ENCODE data around the gene VPS26C.

The VPS26C gene

GRCh38 chr21:37188825-37189224 lies 78.3 kb downstream of the VPS26C start:
- H3K27ac Mint-ChIP-seq, result no peak overlapping the region
- no peak overlapping the region for H3K4me3 Mint-ChIP-seq
- no peaks in the 10 kb centered on the region for H3K9me3 Mint-ChIP-seq
- H3K27me3 Mint-ChIP-seq, result no peaks in the 10 kb centered on the region
- H3K4me1 Mint-ChIP-seq, result peaks cover 8% of the 10 kb centered on the region
- no peak for ATAC-seq
- peaks cover 67% of the 10 kb centered on the region for H3K36me3 Mint-ChIP-seq

- no peaks in the 10 kb centered on the region for H3K27me3 Mint-ChIP-seq
- H3K27ac Mint-ChIP-seq, result no peak overlapping the region
- peaks cover 55% of the 10 kb centered on the region for H3K36me3 Mint-ChIP-seq
- no peak for ATAC-seq
- H3K4me3 Mint-ChIP-seq, result no peak overlapping the region
- no peaks in the 10 kb centered on the region for H3K9me3 Mint-ChIP-seq
- peaks cover 14% of the 10 kb centered on the region for H3K4me1 Mint-ChIP-seq
Observed at GRCh38 chr21:37186983-37187382, 80.2 kb downstream of the VPS26C start.

GRCh38 chr21:37184784-37185593 lies 82.1 kb downstream of the VPS26C start:
- H3K4me1 Mint-ChIP-seq, result peaks cover 14% of the 10 kb centered on the region
- ATAC-seq, result no peak
- H3K36me3 Mint-ChIP-seq, result peaks cover 51% of the 10 kb centered on the region
- H3K27ac Mint-ChIP-seq, result peak overlapping the region; percentile 41
- no peaks in the 10 kb centered on the region for H3K27me3 Mint-ChIP-seq
- no peak overlapping the region for H3K4me3 Mint-ChIP-seq
- peaks cover 3% of the 10 kb centered on the region for H3K9me3 Mint-ChIP-seq

- H3K27me3 Mint-ChIP-seq, result no peaks in the 10 kb centered on the region
- no peak overlapping the region for H3K4me3 Mint-ChIP-seq
- H3K36me3 Mint-ChIP-seq, result peaks cover 53% of the 10 kb centered on the region
- peaks cover 6% of the 10 kb centered on the region for H3K9me3 Mint-ChIP-seq
- H3K27ac Mint-ChIP-seq, result peak overlapping the region; percentile 51
- no peak for ATAC-seq
- peaks cover 14% of the 10 kb centered on the region for H3K4me1 Mint-ChIP-seq
Observed at GRCh38 chr21:37183749-37184148, 83.4 kb downstream of the VPS26C start.

- peaks cover 14% of the 10 kb centered on the region for H3K4me1 Mint-ChIP-seq
- no peak for ATAC-seq
- no peak overlapping the region for H3K27ac Mint-ChIP-seq
- H3K9me3 Mint-ChIP-seq, result peaks cover 6% of the 10 kb centered on the region
- H3K36me3 Mint-ChIP-seq, result peaks cover 58% of the 10 kb centered on the region
- no peaks in the 10 kb centered on the region for H3K27me3 Mint-ChIP-seq
- no peak overlapping the region for H3K4me3 Mint-ChIP-seq
Observed at GRCh38 chr21:37182222-37182621, 84.9 kb downstream of the VPS26C start.

- Mint-ChIP-seq H3K4me3 (no peak overlapping the region), H3K9me3 (peaks cover 6% of the 10 kb centered on the region), H3K27ac (no peak overlapping the region), H3K36me3 (peaks cover 61% of the 10 kb centered on the region), H3K4me1 (peaks cover 14% of the 10 kb centered on the region), H3K27me3 (no peaks in the 10 kb centered on the region)
- no peak for ATAC-seq
Observed at GRCh38 chr21:37181059-37181458, 86.1 kb downstream of the VPS26C start.

GRCh38 chr21:37176716-37177115 lies 90.4 kb downstream of the VPS26C start:
- peaks cover 6% of the 10 kb centered on the region for H3K9me3 Mint-ChIP-seq
- H3K4me3 Mint-ChIP-seq, result no peak overlapping the region

More at GRCh38 chr21:37176716-37177115, 90.4 kb downstream of the VPS26C start:
- no peaks in the 10 kb centered on the region for H3K27me3 Mint-ChIP-seq
- no peak overlapping the region for H3K27ac Mint-ChIP-seq
- H3K36me3 Mint-ChIP-seq, result peaks cover 71% of the 10 kb centered on the region
- no peak for ATAC-seq
- H3K4me1 Mint-ChIP-seq, result no peaks in the 10 kb centered on the region

Measured in stimulated activated memory B cell treated with anti-CD40 and anti-IgM and Interleukin-4, amounts not matched to agents 10 μg/mL and 1 μg/mL and 100 μg/mL, for 72 hours (primary cell).